BJ (cell line): ENCODE measurements around the gene ATP9A. TPM values are rescaled to one million over a fixed set of nuclear protein-coding genes. Genes with fewer than 3 reads are reported as not detected.

Source experiments
- CTCF ChIA-PET: fragments of 350-600 bp; formaldehyde crosslinking; extraction: SDS; loops from one replicate; lab custom pipeline; 2021; ENCODE audit warnings: antibody characterized with exemption, inconsistent platforms; lab: Yijun Ruan, JAX
- POLR2A ChIA-PET: fragments of 300-600 bp; sonication (Branson Sonifier 250); formaldehyde crosslinking; extraction: SDS; loops from one replicate; lab custom pipeline; 2021; ENCODE audit warnings: antibody characterized with exemption; lab: Charles Lee
- DNase-seq: peaks from one replicate; pipeline ENCODE4 v3.0.0-alpha.2; 2011; ENCODE audit warnings: low read depth
- H3K27me3 ChIP-seq: 2 replicates; pipeline ENCODE4 v1.6.0; 2011; ENCODE audit warnings: low read length; ENCODE audit not compliant: control insufficient read depth, insufficient read depth
- H3K36me3 ChIP-seq: 2 replicates; pipeline ENCODE4 v1.5.1; 2011; ENCODE audit warnings: low read length; ENCODE audit not compliant: control insufficient read depth, insufficient read depth
- H3K4me3 ChIP-seq: 2 replicates; pipeline ENCODE4 v1.5.1; 2011; ENCODE audit warnings: low read depth, mild to moderate bottlenecking, control low read depth, low read length
- CTCF ChIP-seq: IDR thresholded peaks from 2 replicates; pipeline ENCODE4 v1.5.1; 2011; ENCODE audit warnings: low read depth, mild to moderate bottlenecking, control low read depth, inconsistent platforms, low read length, moderate library complexity; ENCODE audit not compliant: insufficient read depth
- polyA plus RNA-seq: library from polyadenylated mRNA; depleted of rRNA; stranded (reverse); fragments of >200 nt; gene quantifications from 2 replicates; pipeline ENCODE4 v1.2.3, GENCODE V29; 2011

The ATP9A gene
- polyA plus RNA-seq, 1 experiment = 26.0 TPM

GRCh38 chr20:51631953-51632352 is 136.2 kb downstream of the ATP9A start:
- ChIA-PET CTCF (no interaction called here), POLR2A (no interaction called here)
- no peak for TF ChIP-seq CTCF
- DNase-seq = no peak
- no peaks in the 10 kb centered on the region for H3K36me3 ChIP-seq
- H3K4me3 ChIP-seq = no peak overlapping the region
- no peaks in the 10 kb centered on the region for H3K27me3 ChIP-seq

GRCh38 chr20:51631011-51631950 is 136.9 kb downstream of the ATP9A start:
- ChIA-PET POLR2A (no interaction called here), CTCF (no interaction called here)
- H3K36me3 ChIP-seq = no peaks in the 10 kb centered on the region
- no peak for TF ChIP-seq CTCF
- DNase-seq = peak; percentile 96
- H3K4me3 ChIP-seq = no peak overlapping the region
- no peaks in the 10 kb centered on the region for H3K27me3 ChIP-seq

GRCh38 chr20:51629399-51630058 is 138.7 kb downstream of the ATP9A start:
- Histone ChIP-seq H3K36me3 (peaks cover 4% of the 10 kb centered on the region; the same call in 1 of the 2 replicates), H3K27me3 (no peaks in the 10 kb centered on the region), H3K4me3 (no peak overlapping the region)
- no peak for DNase-seq
- ChIA-PET CTCF (interaction anchor here (0.8 to 1.2 kb wide), 2 partner anchors 51 to 170 kb away, joined by 3 read pairs; no protein-coding TSS in a partner anchor), POLR2A (no interaction called here)
- no peak for TF ChIP-seq CTCF

DNA sequence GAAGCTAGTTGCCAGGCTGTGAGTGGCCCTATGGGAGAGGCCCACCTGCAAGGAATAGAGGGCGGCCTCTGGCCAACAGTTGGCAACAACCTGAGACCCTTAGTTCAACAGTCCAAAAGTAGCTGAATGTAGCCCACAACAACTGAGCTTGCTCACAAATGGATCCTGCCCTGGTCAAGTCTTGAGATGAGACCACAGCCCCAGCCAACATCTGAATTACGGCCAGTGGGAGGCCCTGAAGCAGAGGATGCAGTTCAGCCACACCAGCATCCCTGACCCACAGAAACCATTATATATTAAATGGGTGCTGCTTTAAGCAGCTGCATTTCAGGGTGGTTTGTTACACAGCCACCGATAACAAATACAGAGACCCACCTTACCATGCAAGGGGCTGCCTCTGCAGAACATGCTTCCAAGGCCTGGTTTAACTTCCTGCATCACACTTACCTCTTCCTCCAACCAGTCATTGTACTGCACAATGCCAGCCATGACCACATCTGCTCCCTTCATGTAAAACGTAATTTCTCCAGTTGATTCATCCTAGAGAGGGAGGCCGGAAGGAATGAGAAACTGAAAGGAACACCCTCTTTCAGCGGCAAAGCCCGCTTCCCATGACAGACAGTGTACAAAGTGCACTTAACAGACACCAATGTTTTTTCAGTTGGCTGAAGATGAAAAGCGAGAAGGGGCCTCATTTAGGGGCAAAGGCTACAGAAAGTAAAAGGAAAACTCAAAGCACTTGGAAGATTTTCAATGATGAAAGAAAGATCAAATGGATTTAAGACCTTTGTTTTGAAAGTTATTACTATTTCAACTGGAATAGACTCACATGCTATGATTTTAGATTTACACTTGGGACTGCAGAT is 139.4 kb downstream of the ATP9A start:
- H3K36me3 ChIP-seq = peaks cover 4% of the 10 kb centered on the region; the same call in 1 of the 2 replicates
- no peak overlapping the region for H3K4me3 ChIP-seq
- ChIA-PET POLR2A (no interaction called here), CTCF (interaction anchor here (0.6 to 10.0 kb wide), 3 partner anchors 8 to 641 kb away, joined by 3 to 99 read pairs (median 3); no protein-coding TSS in a partner anchor)
- no peak for TF ChIP-seq CTCF
- no peaks in the 10 kb centered on the region for H3K27me3 ChIP-seq
- DNase-seq = peak; percentile 31
